Measurements from ENCODE around the gene ATP6V1F.

DNA sequence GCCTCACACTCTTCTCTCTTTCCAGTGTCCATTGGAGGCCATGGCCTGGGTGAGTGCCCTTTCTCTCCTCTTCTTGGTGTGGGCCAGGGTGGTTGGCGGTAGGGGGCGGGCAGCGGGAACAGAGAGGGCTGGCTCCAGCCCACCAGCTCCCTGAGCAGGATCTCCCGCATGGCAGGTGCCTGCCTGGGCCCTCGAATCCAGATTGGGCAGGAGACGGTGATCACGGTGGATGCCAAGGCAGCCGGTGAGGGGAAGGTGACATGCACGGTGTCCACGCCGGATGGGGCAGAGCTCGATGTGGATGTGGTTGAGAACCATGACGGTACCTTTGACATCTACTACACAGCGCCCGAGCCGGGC lies 13.5 kb upstream of the ATP6V1F start:
- TF ChIP-seq, protein P1, sequence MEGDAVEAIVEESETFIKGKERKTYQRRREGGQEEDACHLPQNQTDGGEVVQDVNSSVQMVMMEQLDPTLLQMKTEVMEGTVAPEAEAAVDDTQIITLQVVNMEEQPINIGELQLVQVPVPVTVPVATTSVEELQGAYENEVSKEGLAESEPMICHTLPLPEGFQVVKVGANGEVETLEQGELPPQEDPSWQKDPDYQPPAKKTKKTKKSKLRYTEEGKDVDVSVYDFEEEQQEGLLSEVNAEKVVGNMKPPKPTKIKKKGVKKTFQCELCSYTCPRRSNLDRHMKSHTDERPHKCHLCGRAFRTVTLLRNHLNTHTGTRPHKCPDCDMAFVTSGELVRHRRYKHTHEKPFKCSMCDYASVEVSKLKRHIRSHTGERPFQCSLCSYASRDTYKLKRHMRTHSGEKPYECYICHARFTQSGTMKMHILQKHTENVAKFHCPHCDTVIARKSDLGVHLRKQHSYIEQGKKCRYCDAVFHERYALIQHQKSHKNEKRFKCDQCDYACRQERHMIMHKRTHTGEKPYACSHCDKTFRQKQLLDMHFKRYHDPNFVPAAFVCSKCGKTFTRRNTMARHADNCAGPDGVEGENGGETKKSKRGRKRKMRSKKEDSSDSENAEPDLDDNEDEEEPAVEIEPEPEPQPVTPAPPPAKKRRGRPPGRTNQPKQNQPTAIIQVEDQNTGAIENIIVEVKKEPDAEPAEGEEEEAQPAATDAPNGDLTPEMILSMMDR (IDR thresholded peaks at IDR 0.05; ENCODE audit: low read depth, low read length, poor library complexity, severe bottlenecking) = no peak
- TF ChIP-seq EZH2phosphoT487 (IDR thresholded peaks at IDR 0.05; ENCODE audit: borderline replicate concordance, low read length) = no peak
